ENCODE data around the gene RASGRP2.

The RASGRP2 gene

GRCh38 chr11:64744544-64745188 is 724 bp upstream of the RASGRP2 start:
- Histone ChIP-seq H3K4me2 (ENCODE audit: low read length) (peak overlapping the region; percentile 99), H3K9me3 (ENCODE audit: insufficient read depth, low read length) (no peaks in the 10 kb centered on the region), H2AFZ (ENCODE audit: low read depth, low read length) (no peak overlapping the region; the same call in 1 of the 2 replicates), H3K4me1 (ENCODE audit: low read length) (peaks cover 31% of the 10 kb centered on the region), H3K9ac (ENCODE audit: low read length) (peak overlapping the region; percentile 93), H3K27me3 (ENCODE audit: low read depth, low read length) (no peaks in the 10 kb centered on the region), H3K79me2 (ENCODE audit: low read length) (no peaks in the 10 kb centered on the region), H3K36me3 (replicated peaks; ENCODE audit: low read depth, low read length) (no peaks in the 10 kb centered on the region), H4K20me1 (ENCODE audit: insufficient read depth, low read length) (no peaks in the 10 kb centered on the region), H3K27ac (ENCODE audit: low read length) (peak overlapping the region; percentile 74), H3K4me3 (ENCODE audit: low read length) (peak overlapping the region; percentile 84)
- TF ChIP-seq CTCF (IDR thresholded peaks at IDR 0.05; ENCODE audit: low read depth, low read length) (no peak), EZH2phosphoT487 (IDR thresholded peaks at IDR 0.05; ENCODE audit: low read depth) (no peak)

- H3K9me3 ChIP-seq (ENCODE audit: insufficient read depth, low read length) = no peaks in the 10 kb centered on the region
- peak overlapping the region; percentile 84 for H3K4me3 ChIP-seq (ENCODE audit: low read length)
- no peaks in the 10 kb centered on the region for H3K27me3 ChIP-seq (ENCODE audit: low read depth, low read length)
- H3K4me2 ChIP-seq (ENCODE audit: low read length) = peak overlapping the region; percentile 99
- H2AFZ ChIP-seq (ENCODE audit: low read depth, low read length) = peak overlapping the region; percentile 37; the same call in 1 of the 2 replicates
- peak overlapping the region; percentile 25 for H3K27ac ChIP-seq (ENCODE audit: low read length)
- H4K20me1 ChIP-seq (ENCODE audit: insufficient read depth, low read length) = no peaks in the 10 kb centered on the region
- peaks cover 22% of the 10 kb centered on the region for H3K4me1 ChIP-seq (ENCODE audit: low read length)
- no peaks in the 10 kb centered on the region for H3K79me2 ChIP-seq (ENCODE audit: low read length)
- TF ChIP-seq CTCF (IDR thresholded peaks at IDR 0.05; ENCODE audit: low read depth, low read length) (peak; percentile 75), EZH2phosphoT487 (IDR thresholded peaks at IDR 0.05; ENCODE audit: low read depth) (no peak)
- no peaks in the 10 kb centered on the region for H3K36me3 ChIP-seq (replicated peaks; ENCODE audit: low read depth, low read length)
- H3K9ac ChIP-seq (ENCODE audit: low read length) = peak overlapping the region; percentile 93
Observed at GRCh38 chr11:64742889-64743590, 902 bp downstream of the RASGRP2 start.

DNA sequence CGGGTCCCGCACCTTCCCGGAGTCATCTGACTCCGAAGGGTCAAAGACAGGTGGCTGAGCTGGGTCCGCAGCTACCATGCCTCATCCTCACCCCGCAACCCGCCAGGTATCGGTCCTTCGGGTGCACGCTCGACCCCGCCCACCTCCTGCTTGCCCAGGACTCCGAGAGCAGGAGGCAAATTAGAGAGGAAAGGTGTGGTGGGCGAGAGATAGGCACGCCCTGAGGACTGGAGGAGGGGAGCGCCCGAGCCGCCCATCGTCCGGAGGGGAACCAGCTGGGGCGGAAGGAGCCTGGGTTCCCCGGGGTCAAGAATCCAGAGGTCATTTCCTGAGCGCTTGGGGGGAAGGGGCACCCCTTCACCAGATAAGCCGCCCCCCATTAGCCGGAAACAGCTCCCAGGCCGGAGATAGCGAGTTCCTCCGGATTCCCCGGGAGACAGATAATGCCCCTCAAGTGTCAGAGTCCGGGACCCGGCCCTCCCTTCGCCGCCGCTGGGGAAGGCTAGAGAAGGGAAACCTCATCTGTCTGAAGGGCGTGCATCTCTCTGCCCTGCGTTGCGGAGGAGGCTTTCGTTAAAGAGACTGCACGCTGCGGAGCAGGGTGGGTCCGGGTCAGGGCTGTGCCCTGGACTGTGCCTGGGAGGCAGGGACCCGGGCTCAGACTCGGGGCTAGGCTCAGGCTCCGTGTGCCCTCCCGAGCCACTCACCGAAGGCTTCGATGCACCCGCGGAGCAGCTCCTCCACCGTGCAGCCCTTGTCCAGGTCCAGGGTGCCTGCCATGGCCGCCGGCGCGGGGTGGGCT is 1.7 kb downstream of the RASGRP2 start:
- no peaks in the 10 kb centered on the region for H3K9me3 ChIP-seq (ENCODE audit: insufficient read depth, low read length)
- H3K27me3 ChIP-seq (ENCODE audit: low read depth, low read length) = no peaks in the 10 kb centered on the region
- H4K20me1 ChIP-seq (ENCODE audit: insufficient read depth, low read length) = no peaks in the 10 kb centered on the region
- no peak for TF ChIP-seq EZH2phosphoT487 (IDR thresholded peaks at IDR 0.05; ENCODE audit: low read depth)
- peak overlapping the region; percentile 84 for H3K4me3 ChIP-seq (ENCODE audit: low read length)
- H3K4me1 ChIP-seq (ENCODE audit: low read length) = peaks cover 22% of the 10 kb centered on the region
- H2AFZ ChIP-seq (ENCODE audit: low read depth, low read length) = no peak overlapping the region; the same call in 1 of the 2 replicates
- peak overlapping the region; percentile 93 for H3K9ac ChIP-seq (ENCODE audit: low read length)
- H3K4me2 ChIP-seq (ENCODE audit: low read length) = peak overlapping the region; percentile 99
- no peaks in the 10 kb centered on the region for H3K79me2 ChIP-seq (ENCODE audit: low read length)
- H3K27ac ChIP-seq (ENCODE audit: low read length) = no peak overlapping the region; the same call in 1 of the 2 replicates
- no peaks in the 10 kb centered on the region for H3K36me3 ChIP-seq (replicated peaks; ENCODE audit: low read depth, low read length)

DNA sequence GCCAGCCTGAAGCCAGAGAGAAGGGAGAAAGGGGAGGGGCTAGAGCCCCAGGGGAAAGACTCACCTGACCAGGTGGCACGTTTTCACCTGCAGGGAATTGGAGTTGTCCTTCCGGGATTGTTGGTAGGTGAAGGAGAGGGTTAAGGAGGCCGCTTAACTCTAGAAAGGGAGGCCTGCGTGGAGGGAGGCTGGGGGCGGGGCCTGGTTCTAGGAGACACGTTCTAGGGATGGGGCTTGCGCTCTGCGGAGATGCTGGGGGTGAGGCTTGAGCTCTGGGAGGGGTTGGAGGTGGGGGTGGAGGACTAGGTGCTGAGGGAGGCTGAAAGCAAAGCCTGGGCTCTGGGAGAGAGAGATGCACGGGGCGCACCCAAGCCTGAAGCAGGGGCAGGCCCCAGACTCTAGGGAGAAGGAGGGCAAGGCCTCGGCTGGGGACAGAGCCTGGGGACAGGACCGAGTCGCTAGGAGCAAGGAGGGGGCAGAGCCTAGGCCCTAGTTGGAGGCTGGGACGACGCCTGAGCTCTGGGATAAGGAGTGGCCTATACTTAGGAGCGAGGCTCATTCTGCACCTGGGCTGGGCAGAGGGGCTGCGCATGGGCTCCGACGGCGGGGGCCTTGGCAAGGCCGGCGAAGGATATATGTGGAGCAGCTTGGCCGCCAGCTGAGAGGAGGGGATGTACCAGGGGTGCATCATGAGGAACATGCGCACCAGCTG is 2.4 kb downstream of the RASGRP2 start:
- Histone ChIP-seq H3K9me3 (ENCODE audit: insufficient read depth, low read length) (no peaks in the 10 kb centered on the region), H3K36me3 (replicated peaks; ENCODE audit: low read depth, low read length) (no peaks in the 10 kb centered on the region), H3K4me2 (ENCODE audit: low read length) (peak overlapping the region; percentile 99), H3K27ac (ENCODE audit: low read length) (no peak overlapping the region), H3K27me3 (ENCODE audit: low read depth, low read length) (no peaks in the 10 kb centered on the region), H4K20me1 (ENCODE audit: insufficient read depth, low read length) (no peaks in the 10 kb centered on the region), H3K4me1 (ENCODE audit: low read length) (peaks cover 21% of the 10 kb centered on the region), H3K9ac (ENCODE audit: low read length) (no peak overlapping the region), H3K79me2 (ENCODE audit: low read length) (no peaks in the 10 kb centered on the region), H2AFZ (ENCODE audit: low read depth, low read length) (no peak overlapping the region), H3K4me3 (ENCODE audit: low read length) (peak overlapping the region; percentile 84)
- TF ChIP-seq EZH2phosphoT487 (IDR thresholded peaks at IDR 0.05; ENCODE audit: low read depth) (no peak), CTCF (IDR thresholded peaks at IDR 0.05; ENCODE audit: low read depth, low read length) (no peak)
